ENCODE results near the gene CYBC1.
"Not testable (repeated sequence)": the region's sequence is repeated elsewhere in the genome, so short reads cannot be mapped to it uniquely, and the experiment has no call there.

Gene CYBC1

GRCh38 chr17:82434216-82434565 is 16.4 kb downstream of the CYBC1 start:
- no peak for DNase-seq (ENCODE audit: low spot score)

- no peak for DNase-seq (ENCODE audit: low spot score)
Observed at GRCh38 chr17:82433560-82434215, 16.9 kb downstream of the CYBC1 start.

GRCh38 chr17:82432017-82432416 is 18.5 kb downstream of the CYBC1 start:
- DNase-seq (ENCODE audit: low spot score), result no peak

- DNase-seq (ENCODE audit: low spot score), result no peak
Observed at GRCh38 chr17:82429824-82430223, 20.7 kb downstream of the CYBC1 start.

- DNase-seq (ENCODE audit: low spot score), result no peak
Observed at GRCh38 chr17:82428546-82428945, 22.0 kb downstream of the CYBC1 start.

GRCh38 chr17:82424863-82425159 is 25.7 kb downstream of the CYBC1 start:
- DNase-seq (ENCODE audit: low spot score), result no peak

GRCh38 chr17:82424001-82424862 is 26.3 kb downstream of the CYBC1 start:
- DNase-seq (ENCODE audit: low spot score), result no peak

GRCh38 chr17:82419540-82419939 is 31.0 kb downstream of the CYBC1 start:
- no peak for DNase-seq (ENCODE audit: low spot score)

- DNase-seq (ENCODE audit: low spot score), result peak; percentile 78
Observed at GRCh38 chr17:82418001-82418986, 32.3 kb downstream of the CYBC1 start, which contains the start of the genes HEXD and OGFOD3. Gene HEXD, plus strand, starts transcription at chr17:82418347. Its CDS starts 1,453 bp downstream, at chr17:82419800. Gene OGFOD3, minus strand, starts transcription at chr17:82418586. Its CDS starts 101 bp downstream, at chr17:82418485.

GRCh38 chr17:82416771-82417170 is 33.8 kb downstream of the CYBC1 start:
- no peak for DNase-seq (ENCODE audit: low spot score)

GRCh38 chr17:82416264-82416663 is 34.3 kb downstream of the CYBC1 start:
- no peak for DNase-seq (ENCODE audit: low spot score)

GRCh38 chr17:82415786-82416185 is 34.8 kb downstream of the CYBC1 start:
- DNase-seq (ENCODE audit: low spot score), result no peak

- no peak for DNase-seq (ENCODE audit: low spot score)
Observed at GRCh38 chr17:82415336-82415735, 35.2 kb downstream of the CYBC1 start.

- peak; percentile 71 for DNase-seq (ENCODE audit: low spot score)
Observed at GRCh38 chr17:82414548-82415281, 35.8 kb downstream of the CYBC1 start.

- DNase-seq (ENCODE audit: low spot score), result no peak
Observed at GRCh38 chr17:82412535-82413520, 37.7 kb downstream of the CYBC1 start.

GRCh38 chr17:82412081-82412480 is 38.5 kb downstream of the CYBC1 start:
- not testable (repeated sequence) for DNase-seq (ENCODE audit: low spot score)

- no peak for DNase-seq (ENCODE audit: low spot score)
Observed at GRCh38 chr17:82411396-82412053, 39.0 kb downstream of the CYBC1 start.

GRCh38 chr17:82410014-82410716 is 40.4 kb downstream of the CYBC1 start:
- DNase-seq (ENCODE audit: low spot score), result no peak

- no peak for DNase-seq (ENCODE audit: low spot score)
Observed at GRCh38 chr17:82408938-82409318, 41.6 kb downstream of the CYBC1 start.
